GM19452 (cell line): ENCODE data around the gene HEXD.

Source experiments
- ATAC-seq: cut with Tn5 transposase; IDR thresholded peaks from one replicate; pipeline ENCODE4 v1.9.1; 2021; ENCODE audit not compliant: unreplicated experiment

Gene HEXD

GRCh38 chr17:82486231-82487094 is 68.3 kb downstream of the HEXD start:
- ATAC-seq = no peak

DNA sequence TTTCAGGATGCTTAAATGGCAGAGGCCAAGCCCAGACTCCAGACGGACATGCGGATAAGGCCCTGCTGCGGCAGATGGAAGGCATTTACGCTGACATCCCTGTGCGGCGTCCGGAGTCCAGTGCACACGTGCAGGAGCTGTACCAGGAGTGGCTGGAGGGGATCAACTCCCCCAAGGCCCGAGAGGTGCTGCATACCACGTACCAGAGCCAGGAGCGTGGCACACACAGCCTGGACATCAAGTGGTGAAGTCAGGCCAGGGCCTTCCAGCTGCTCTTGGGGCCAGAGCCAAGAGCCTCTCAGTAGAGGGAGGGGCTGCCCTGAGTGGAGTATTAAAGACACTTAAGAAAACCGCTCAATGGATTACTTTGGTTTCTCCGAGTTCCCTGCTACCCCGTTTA is 69.8 kb downstream of the HEXD start:
- no peak for ATAC-seq

- ATAC-seq = no peak
Observed at GRCh38 chr17:82489117-82489516, 71.0 kb downstream of the HEXD start.

DNA sequence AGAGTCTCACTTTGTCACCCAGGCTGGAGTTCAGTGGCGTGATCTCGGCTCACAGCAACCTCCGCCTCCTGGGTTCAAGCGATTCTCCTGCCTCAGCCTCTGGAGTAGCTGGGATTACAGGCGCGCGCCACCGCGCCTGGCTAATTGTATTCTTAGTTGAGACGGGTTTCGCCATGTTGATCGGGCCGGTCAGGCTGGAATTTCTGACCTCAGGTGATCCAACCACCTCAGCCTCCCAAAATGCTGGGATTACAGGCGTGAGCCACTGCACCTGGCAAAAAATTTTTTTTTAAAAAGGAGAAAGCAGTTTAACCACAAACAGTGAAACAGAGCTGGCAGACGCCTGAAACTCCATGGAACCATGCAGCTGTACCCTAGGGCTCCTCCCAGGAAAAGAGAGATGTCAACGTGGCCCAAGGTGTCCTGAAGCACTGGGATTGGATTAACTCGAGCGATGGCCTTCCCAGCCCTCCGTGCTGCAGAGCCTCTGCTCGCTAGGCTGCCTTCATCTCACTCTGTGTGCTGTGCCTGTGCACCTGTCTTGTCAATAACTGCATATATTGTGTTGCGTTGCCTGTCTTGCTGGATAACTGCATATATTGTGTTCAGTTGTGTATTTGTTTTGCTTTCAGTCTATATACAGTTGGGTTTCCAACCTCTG is 71.8 kb downstream of the HEXD start:
- no peak for ATAC-seq

GRCh38 chr17:82490512-82491195 is 72.5 kb downstream of the HEXD start:
- no peak for ATAC-seq

- no peak for ATAC-seq
Observed at GRCh38 chr17:82491196-82491530, 73.0 kb downstream of the HEXD start.

- no peak for ATAC-seq
Observed at GRCh38 chr17:82491533-82491932, 73.4 kb downstream of the HEXD start.
